Activated CD4-positive, alpha-beta memory T cell treated with anti-CD3 and anti-CD28 coated beads for 36 hours (primary cell): ENCODE measurements around the gene ATP5PB. TPM values are rescaled to one million over a fixed set of nuclear protein-coding genes. Genes with fewer than 3 reads are reported as not detected.

Source experiments
- CTCF ChIA-PET: fragments of 350-600 bp; sonication (Branson Sonifier 250); formaldehyde crosslinking; loops from one replicate; lab custom pipeline; 2021; ENCODE audit warnings: antibody characterized with exemption, inconsistent platforms; lab: Charles Lee
- POLR2A ChIA-PET: fragments of 350-600 bp; sonication (Branson Sonifier 250); formaldehyde crosslinking; loops from one replicate; lab custom pipeline; 2021; ENCODE audit warnings: antibody characterized with exemption; lab: Charles Lee
- DNase-seq: peaks from one replicate; pipeline ENCODE4 v3.0.0-alpha.2; 2020
- H3K27ac Mint-ChIP-seq: one replicate; pipeline ENCODE4 v1.8.0; 2021; ENCODE audit warnings: mixed read lengths
- H3K27me3 Mint-ChIP-seq: one replicate; pipeline ENCODE4 v1.8.0; 2021; ENCODE audit warnings: mixed read lengths
- H3K36me3 Mint-ChIP-seq: one replicate; pipeline ENCODE4 v1.8.0; 2021; ENCODE audit warnings: mixed read lengths
- H3K4me1 Mint-ChIP-seq: one replicate; pipeline ENCODE4 v1.8.0; 2021; ENCODE audit warnings: low read depth, mixed read lengths
- H3K4me3 Mint-ChIP-seq: one replicate; pipeline ENCODE4 v1.8.0; 2021; ENCODE audit warnings: mild to moderate bottlenecking, mixed read lengths
- H3K9me3 Mint-ChIP-seq: one replicate; pipeline ENCODE4 v1.8.0; 2021; ENCODE audit warnings: mixed read lengths
- intact Hi-C: fragments of 100-400 bp; cut with micrococcal nuclease; formaldehyde crosslinking; loops from one replicate; pipeline ENCODE4 v1.15.1; 2023
- total RNA-seq, 2 experiments: library from RNA; stranded (reverse); gene quantifications; one replicate each; pipeline ENCODE4 v1.2.3, GENCODE V29; 2021

The ATP5PB gene
- 100 to 1,000 TPM; 300 to 302 TPM for total RNA-seq

GRCh38 chr1:111448918-111449702, at the start of gene ATP5PB, which contains the start of gene WDR77:
ATP5PB (plus strand) TSS chr1:111449464; CDS start chr1:111449542, 78 bp downstream.
WDR77 (minus strand) TSS chr1:111449256; CDS start chr1:111449169, 87 bp downstream.
- CTCF ChIA-PET: interaction anchor here (0.6 to 3.1 kb wide), 14 partner anchors 9 to 320 kb away, joined by 3 to 11 read pairs (median 5); no protein-coding TSS in a partner anchor
- intact Hi-C loops: loop anchor here (1.0 to 10.0 kb wide), 8 partner anchors 22 to 1110 kb away; partner anchors contain the start of genes CD53, CEPT1, DDX20 and DENND2D
- H3K9me3 Mint-ChIP-seq: no peaks in the 10 kb centered on the region
- POLR2A ChIA-PET: interaction anchor here (0.5 to 1.7 kb wide), 4 partner anchors 11 to 58 kb away, joined by 3 to 5 read pairs (median 4); no protein-coding TSS in a partner anchor
- peaks cover 73% of the 10 kb centered on the region for H3K4me1 Mint-ChIP-seq
- peak; percentile 95 for DNase-seq
- no peaks in the 10 kb centered on the region for H3K27me3 Mint-ChIP-seq
- peak within 1 kb of the TSS; percentile 94 for H3K27ac Mint-ChIP-seq
- H3K4me3 Mint-ChIP-seq: peak within 1 kb of the TSS; percentile 100
- peaks cover 32% of the 10 kb centered on the region for H3K36me3 Mint-ChIP-seq

GRCh38 chr1:111399792-111400610, 49.3 kb upstream of the ATP5PB start:
- Mint-ChIP-seq H3K27me3 (no peaks in the 10 kb centered on the region), H3K9me3 (peaks cover 11% of the 10 kb centered on the region), H3K4me1 (peaks cover 29% of the 10 kb centered on the region), H3K36me3 (no peaks in the 10 kb centered on the region), H3K4me3 (no peak overlapping the region), H3K27ac (no peak overlapping the region)
- intact Hi-C loops: loop anchor here (5.0 to 10.0 kb wide), 4 partner anchors 42 to 368 kb away; partner anchors contain the start of genes CEPT1 and DRAM2
- CTCF ChIA-PET: interaction anchor here (0.6 to 6.6 kb wide), 40 partner anchors 9 to 1382 kb away, joined by 3 to 169 read pairs (median 4); partner anchors contain the start of genes ATP5PB, CHI3L2 and WDR77
- peak; percentile 40 for DNase-seq
- POLR2A ChIA-PET: interaction anchor here (0.9 kb wide), 2 partner anchors 54 to 168 kb away, joined by 3 read pairs; no protein-coding TSS in a partner anchor

- peak overlapping the region; percentile 50 for H3K4me3 Mint-ChIP-seq
- peak overlapping the region; percentile 23 for H3K27ac Mint-ChIP-seq
- H3K27me3 Mint-ChIP-seq: no peaks in the 10 kb centered on the region
- H3K36me3 Mint-ChIP-seq: no peaks in the 10 kb centered on the region
- peaks cover 48% of the 10 kb centered on the region for H3K4me1 Mint-ChIP-seq
- intact Hi-C loops: loop anchor here (1.0 to 10.0 kb wide), 6 partner anchors 40 to 370 kb away; partner anchors contain the start of genes CEPT1 and DRAM2
- DNase-seq: peak; percentile 71
- POLR2A ChIA-PET: interaction anchor here (1.1 to 1.5 kb wide), 2 partner anchors 47 to 179 kb away, joined by 3 read pairs; partner anchors contain the start of genes ATP5PB and WDR77
- H3K9me3 Mint-ChIP-seq: peaks cover 11% of the 10 kb centered on the region
- CTCF ChIA-PET: interaction anchor here (0.6 to 6.6 kb wide), 6 partner anchors 9 to 371 kb away, joined by 3 to 169 read pairs (median 16); partner anchors contain the start of genes ATP5PB, CHI3L2 and WDR77
Observed at GRCh38 chr1:111402083-111402482, 47.2 kb upstream of the ATP5PB start.

- Mint-ChIP-seq H3K4me3 (no peak overlapping the region), H3K36me3 (no peaks in the 10 kb centered on the region), H3K27ac (no peak overlapping the region), H3K27me3 (no peaks in the 10 kb centered on the region), H3K4me1 (peaks cover 44% of the 10 kb centered on the region), H3K9me3 (no peaks in the 10 kb centered on the region)
- intact Hi-C loops: loop anchor here (5.0 to 10.0 kb wide), 4 partner anchors 38 to 372 kb away; partner anchors contain the start of genes CEPT1 and DRAM2
- POLR2A ChIA-PET: interaction anchor here (0.8 to 1.1 kb wide), 2 partner anchors 184 to 314 kb away, joined by 3 read pairs; no protein-coding TSS in a partner anchor
- no peak for DNase-seq
- CTCF ChIA-PET: interaction anchor here (6.6 kb wide), 1 partner anchor 181 kb away, joined by 169 read pairs; the partner anchor contains the start of gene CHI3L2
Observed at GRCh38 chr1:111404588-111404987, 44.7 kb upstream of the ATP5PB start.

GRCh38 chr1:111406321-111406768, 42.9 kb upstream of the ATP5PB start:
- no peak overlapping the region for H3K4me3 Mint-ChIP-seq
- no peaks in the 10 kb centered on the region for H3K36me3 Mint-ChIP-seq
- H3K27ac Mint-ChIP-seq: peak overlapping the region; percentile 11
- peaks cover 37% of the 10 kb centered on the region for H3K4me1 Mint-ChIP-seq
- H3K27me3 Mint-ChIP-seq: no peaks in the 10 kb centered on the region
- ChIA-PET CTCF (interaction anchor here (0.7 to 2.7 kb wide), 4 partner anchors 9 to 183 kb away, joined by 3 to 9 read pairs (median 3); partner anchors contain the start of genes ATP5PB and WDR77), POLR2A (interaction anchor here (1.2 kb wide), 1 partner anchor 41 kb away, joined by 4 read pairs; no protein-coding TSS in a partner anchor)
- DNase-seq: peak; percentile 60
- intact Hi-C loops: loop anchor here (10.0 kb wide), 1 partner anchor 262 kb away; the partner anchor contains the start of genes CEPT1 and DRAM2
- H3K9me3 Mint-ChIP-seq: no peaks in the 10 kb centered on the region

- H3K36me3 Mint-ChIP-seq: no peaks in the 10 kb centered on the region
- H3K9me3 Mint-ChIP-seq: no peaks in the 10 kb centered on the region
- H3K27me3 Mint-ChIP-seq: no peaks in the 10 kb centered on the region
- H3K4me3 Mint-ChIP-seq: no peak overlapping the region
- DNase-seq: no peak
- CTCF ChIA-PET: interaction anchor here (1.7 to 2.7 kb wide), 2 partner anchors 102 to 184 kb away, joined by 3 to 9 read pairs; no protein-coding TSS in a partner anchor
- POLR2A ChIA-PET: no interaction called here
- intact Hi-C loops: loop anchor here (10.0 kb wide), 1 partner anchor 262 kb away; the partner anchor contains the start of genes CEPT1 and DRAM2
- no peak overlapping the region for H3K27ac Mint-ChIP-seq
- peaks cover 31% of the 10 kb centered on the region for H3K4me1 Mint-ChIP-seq
Observed at GRCh38 chr1:111407301-111407700, 42.0 kb upstream of the ATP5PB start.

GRCh38 chr1:111412839-111413238, 36.4 kb upstream of the ATP5PB start:
- H3K4me1 Mint-ChIP-seq: no peaks in the 10 kb centered on the region
- H3K27ac Mint-ChIP-seq: no peak overlapping the region
- ChIA-PET CTCF (interaction anchor here (6.3 kb wide), 1 partner anchor 12 kb away, joined by 37 read pairs; no protein-coding TSS in a partner anchor), POLR2A (no interaction called here)
- intact Hi-C loops: no loop called here
- H3K4me3 Mint-ChIP-seq: no peak overlapping the region
- H3K9me3 Mint-ChIP-seq: no peaks in the 10 kb centered on the region
- no peak for DNase-seq
- no peaks in the 10 kb centered on the region for H3K27me3 Mint-ChIP-seq
- peaks cover 5% of the 10 kb centered on the region for H3K36me3 Mint-ChIP-seq

- no peak for DNase-seq
- no peaks in the 10 kb centered on the region for H3K27me3 Mint-ChIP-seq
- POLR2A ChIA-PET: no interaction called here
- intact Hi-C loops: no loop called here
- H3K36me3 Mint-ChIP-seq: peaks cover 15% of the 10 kb centered on the region
- H3K4me3 Mint-ChIP-seq: no peak overlapping the region
- H3K9me3 Mint-ChIP-seq: no peaks in the 10 kb centered on the region
- H3K4me1 Mint-ChIP-seq: no peaks in the 10 kb centered on the region
- CTCF ChIA-PET: interaction anchor here (0.6 to 6.3 kb wide), 2 partner anchors 14 to 1424 kb away, joined by 5 to 37 read pairs; no protein-coding TSS in a partner anchor
- H3K27ac Mint-ChIP-seq: no peak overlapping the region
Observed at GRCh38 chr1:111414756-111415155, 34.5 kb upstream of the ATP5PB start.

GRCh38 chr1:111415461-111415860, 33.8 kb upstream of the ATP5PB start:
- Mint-ChIP-seq H3K36me3 (peaks cover 15% of the 10 kb centered on the region), H3K9me3 (no peaks in the 10 kb centered on the region), H3K27ac (no peak overlapping the region), H3K4me1 (no peaks in the 10 kb centered on the region), H3K4me3 (no peak overlapping the region), H3K27me3 (no peaks in the 10 kb centered on the region)
- intact Hi-C loops: no loop called here
- DNase-seq: no peak
- POLR2A ChIA-PET: no interaction called here
- CTCF ChIA-PET: interaction anchor here (0.6 to 1.3 kb wide), 5 partner anchors 10 to 1424 kb away, joined by 3 to 5 read pairs (median 4); no protein-coding TSS in a partner anchor

- H3K9me3 Mint-ChIP-seq: no peaks in the 10 kb centered on the region
- intact Hi-C loops: no loop called here
- no peaks in the 10 kb centered on the region for H3K4me1 Mint-ChIP-seq
- ChIA-PET POLR2A (no interaction called here), CTCF (interaction anchor here (1.3 to 1.9 kb wide), 2 partner anchors 17 to 23 kb away, joined by 3 to 11 read pairs; no protein-coding TSS in a partner anchor)
- H3K27me3 Mint-ChIP-seq: no peaks in the 10 kb centered on the region
- no peak for DNase-seq
- peaks cover 18% of the 10 kb centered on the region for H3K36me3 Mint-ChIP-seq
- H3K27ac Mint-ChIP-seq: no peak overlapping the region
- no peak overlapping the region for H3K4me3 Mint-ChIP-seq
Observed at GRCh38 chr1:111417755-111418154, 31.5 kb upstream of the ATP5PB start.
